ENCODE results near the gene OST4.
"Not testable (repeated sequence)": the region's sequence is repeated elsewhere in the genome, so short reads cannot be mapped to it uniquely, and the experiment has no call there.

The OST4 gene

GRCh38 chr2:27078267-27079194 lies 7.1 kb upstream of the OST4 start, which contains the start of gene EMILIN1:
TSS of gene EMILIN1 (plus strand) at chr2:27078615. CDS start at chr2:27079066, 451 bp downstream.
- H3K4me1 ChIP-seq: peaks cover 5% of the 10 kb centered on the region

GRCh38 chr2:27077231-27077630 lies 5.8 kb upstream of the OST4 start:
- Histone ChIP-seq H3K27ac (no peak overlapping the region), H3K4me2 (ENCODE audit: low read length) (no peak overlapping the region), H3K4me1 (peaks cover 5% of the 10 kb centered on the region), H3K79me2 (no peaks in the 10 kb centered on the region), H3K9ac (no peak overlapping the region), H3K36me3 (ENCODE audit: control insufficient read depth, insufficient read depth, low read length) (no peaks in the 10 kb centered on the region), H3K27me3 (ENCODE audit: control insufficient read depth, insufficient read depth, low read length) (no peaks in the 10 kb centered on the region), H3K4me3 (ENCODE audit: low read depth, low read length) (no peak overlapping the region), H3K9me3 (ENCODE audit: control insufficient read depth, low read length) (no peaks in the 10 kb centered on the region), H2AFZ (no peak overlapping the region)
- no peak for TF ChIP-seq CTCF (IDR thresholded peaks at IDR 0.05)

More at GRCh38 chr2:27078267-27079194, 7.1 kb upstream of the OST4 start, which contains the start of gene EMILIN1:
- H3K27ac ChIP-seq: no peak within 1 kb of the TSS
- H2AFZ ChIP-seq: no peak within 1 kb of the TSS
- no peak for TF ChIP-seq CTCF (IDR thresholded peaks at IDR 0.05)
- H3K27me3 ChIP-seq (ENCODE audit: control insufficient read depth, insufficient read depth, low read length): no peaks in the 10 kb centered on the region
- no peak within 1 kb of the TSS for H3K9ac ChIP-seq
- no peaks in the 10 kb centered on the region for H3K79me2 ChIP-seq
- H3K9me3 ChIP-seq (ENCODE audit: control insufficient read depth, low read length): no peaks in the 10 kb centered on the region
- H3K4me2 ChIP-seq (ENCODE audit: low read length): no peak within 1 kb of the TSS
- H3K4me3 ChIP-seq (ENCODE audit: low read depth, low read length): no peak within 1 kb of the TSS
- H3K36me3 ChIP-seq (ENCODE audit: control insufficient read depth, insufficient read depth, low read length): no peaks in the 10 kb centered on the region

DNA sequence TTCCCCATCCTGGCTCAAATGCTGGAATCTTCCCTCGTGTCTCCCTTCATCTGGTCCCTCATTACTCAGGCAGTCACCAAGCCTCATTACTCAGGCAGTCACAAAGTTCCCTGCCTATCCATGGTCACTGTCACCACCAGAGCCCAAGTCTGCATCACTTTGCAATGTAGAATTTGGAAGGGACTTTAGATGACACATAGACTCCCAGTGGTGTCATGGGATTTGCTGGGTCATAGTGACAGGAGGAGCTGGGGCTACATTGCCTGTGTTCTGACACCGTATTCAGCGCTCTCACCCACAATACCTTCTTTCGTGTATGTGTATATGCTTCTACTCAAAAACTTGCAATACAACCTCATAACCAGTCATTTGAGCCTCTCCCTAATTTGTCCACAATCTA lies 4.9 kb upstream of the OST4 start:
- Histone ChIP-seq H3K4me1 (peaks cover under 1% of the 10 kb centered on the region), H3K36me3 (ENCODE audit: control insufficient read depth, insufficient read depth, low read length) (no peaks in the 10 kb centered on the region), H3K4me3 (ENCODE audit: low read depth, low read length) (no peak overlapping the region), H2AFZ (no peak overlapping the region), H3K9me3 (ENCODE audit: control insufficient read depth, low read length) (no peaks in the 10 kb centered on the region), H3K27me3 (ENCODE audit: control insufficient read depth, insufficient read depth, low read length) (no peaks in the 10 kb centered on the region), H3K79me2 (no peaks in the 10 kb centered on the region), H3K9ac (no peak overlapping the region), H3K4me2 (ENCODE audit: low read length) (no peak overlapping the region), H3K27ac (no peak overlapping the region)
- TF ChIP-seq CTCF (IDR thresholded peaks at IDR 0.05): no peak

DNA sequence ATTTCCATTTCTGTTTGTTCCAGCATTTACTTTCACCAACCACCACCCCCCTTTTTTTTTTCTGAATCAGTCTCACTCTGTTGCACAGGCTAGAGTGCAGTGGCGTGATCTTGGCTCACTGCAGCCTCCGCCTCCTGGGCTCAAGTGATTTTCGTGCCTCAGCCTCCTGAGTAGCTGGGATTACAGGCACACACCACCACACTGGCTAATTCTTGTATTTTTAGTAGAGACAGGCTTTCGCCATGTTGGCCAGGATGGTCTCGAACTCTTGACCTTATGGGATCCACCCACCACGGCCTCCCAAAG lies 4.1 kb upstream of the OST4 start:
- H3K9ac ChIP-seq: not testable (repeated sequence)

DNA sequence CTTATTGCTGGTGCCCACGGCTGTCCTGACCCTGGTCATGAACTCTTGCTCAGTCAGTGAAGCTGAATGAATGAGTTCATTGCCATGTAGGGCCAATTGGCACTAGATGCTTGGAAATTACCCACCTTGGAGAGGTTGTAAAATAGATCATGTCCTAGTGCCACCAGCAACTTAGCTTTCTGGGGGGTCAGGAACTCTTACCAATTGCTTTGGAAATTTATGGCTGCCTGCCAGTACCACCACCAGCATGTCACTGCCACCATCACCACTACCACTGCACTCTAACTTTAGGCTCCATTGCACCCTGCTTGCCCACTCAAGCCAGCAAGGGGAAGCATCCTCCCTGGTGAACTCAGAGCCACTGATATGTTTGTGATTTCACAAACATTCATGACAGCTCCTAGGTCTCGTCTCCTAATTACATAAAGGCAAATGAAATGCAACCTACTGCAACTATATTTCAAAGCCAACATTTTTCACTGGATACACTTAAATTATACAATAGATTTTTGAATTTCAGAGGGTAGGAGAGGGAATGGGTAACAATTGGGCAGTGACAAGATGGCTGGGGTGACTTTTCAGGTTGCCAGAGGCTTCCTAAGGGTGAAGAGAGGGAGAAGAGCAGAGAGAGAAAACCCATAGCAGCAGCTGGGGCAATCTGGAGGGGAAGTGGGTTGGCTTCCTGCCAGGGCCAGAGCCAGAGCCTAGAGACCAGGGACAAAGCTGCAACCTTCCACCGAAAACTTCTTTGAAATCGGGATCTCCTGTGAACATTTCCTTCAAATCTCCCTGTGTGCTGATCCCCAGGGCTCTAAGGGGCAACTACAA lies 3.5 kb upstream of the OST4 start:
- no peak for TF ChIP-seq CTCF (IDR thresholded peaks at IDR 0.05)
- Histone ChIP-seq H3K27ac (no peak overlapping the region), H3K4me3 (ENCODE audit: low read depth, low read length) (no peak overlapping the region), H3K9ac (no peak overlapping the region), H3K9me3 (ENCODE audit: control insufficient read depth, low read length) (no peaks in the 10 kb centered on the region), H3K27me3 (ENCODE audit: control insufficient read depth, insufficient read depth, low read length) (no peaks in the 10 kb centered on the region), H2AFZ (no peak overlapping the region), H3K79me2 (peaks cover 8% of the 10 kb centered on the region), H3K36me3 (ENCODE audit: control insufficient read depth, insufficient read depth, low read length) (no peaks in the 10 kb centered on the region), H3K4me2 (ENCODE audit: low read length) (no peak overlapping the region), H3K4me1 (peaks cover 6% of the 10 kb centered on the region)

More for the DNA sequence above, 4.1 kb upstream of the OST4 start:
- H3K4me3 ChIP-seq (ENCODE audit: low read depth, low read length); H2AFZ ChIP-seq; H3K27me3 ChIP-seq (ENCODE audit: control insufficient read depth, insufficient read depth, low read length); H3K9me3 ChIP-seq (ENCODE audit: control insufficient read depth, low read length); H3K27ac ChIP-seq; H3K36me3 ChIP-seq (ENCODE audit: control insufficient read depth, insufficient read depth, low read length); H3K4me1 ChIP-seq; H3K4me2 ChIP-seq (ENCODE audit: low read length); H3K79me2 ChIP-seq: not testable (repeated sequence)
